Heart left ventricle (tissue), 13 donors: ENCODE measurements around the gene CNIH3.

ENCODE experiments used
- POLR2A ChIP-seq, 2 donors: fragments of 450-650 bp; IDR thresholded peaks; one replicate each; pipeline ENCODE4 v1.6.1; 2017; ENCODE audit warnings: antibody characterized with exemption in 2 of 2, mild to moderate bottlenecking in 2 of 2, moderate library complexity in 2 of 2
- TF ChIP-seq, protein P1 (sequence below), 12 donors: fragments of 200-600 bp; sonication (generic) in 4 of 12; IDR thresholded peaks; one replicate each; pipeline versions ENCODE4 v1.5.0 to v1.8.0; 2018 to 2022; ENCODE audit warnings: antibody characterized with exemption in 12 of 12, mild to moderate bottlenecking in 5 of 12
- donor health status: ischemic (EF 13 %, LVEDD 7.1; RV severe dilation, severe dysfunction).
- donor health status: DM: no; HTN: yes; CAD: no.
- donor health status: DM: no; HTN: no; CAD: no.
- donor health status: ischemic (EF 25% LVEDD 6.9; RV normal size, moderate dysfunction).
- donor health status: ischemic (EF 25% LVEDD 5.7; RV mildly dilated, moderate dysfunction).
- donor health status: ischemic (EF 35%, LVEDD 5.7; RV mildly dilated, moderate dysfunction).
- donor health status: nonischemic (EF 11% LVEDD 7.7; RV severe dilation, severe dysfunction).
- donor health status: DM: yes; HTN: yes; CAD: no.
- donor health status: PGD.
- donor health status: ischemic (EF 29% LVEDD 5.4; RV normal size, mild dysfunction).
- donor health status: nonischemic (EF 23%, LVEDD 6.1; RV moderate dilation, normal function).

DNA sequence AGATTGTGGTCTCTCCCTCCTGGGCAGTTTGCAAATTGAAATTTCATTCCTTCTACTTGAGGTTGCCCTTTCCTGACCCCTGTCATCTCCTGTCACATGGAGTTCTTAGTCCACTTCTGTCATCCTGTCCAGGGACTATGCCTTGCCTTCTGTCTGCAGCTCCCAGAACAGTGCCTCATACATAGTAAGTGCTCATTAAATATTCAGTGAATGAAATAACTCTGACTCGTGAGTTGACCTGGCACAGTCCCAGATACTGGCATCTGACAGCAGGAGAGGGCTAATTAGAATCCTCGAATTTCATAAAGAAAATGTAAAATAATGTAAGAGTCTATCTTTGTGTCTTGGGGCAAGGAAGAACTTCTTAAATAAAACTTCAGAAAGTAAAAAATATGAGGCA, 50.8 kb downstream of the CNIH3 start:
- TF ChIP-seq, protein P1, sequence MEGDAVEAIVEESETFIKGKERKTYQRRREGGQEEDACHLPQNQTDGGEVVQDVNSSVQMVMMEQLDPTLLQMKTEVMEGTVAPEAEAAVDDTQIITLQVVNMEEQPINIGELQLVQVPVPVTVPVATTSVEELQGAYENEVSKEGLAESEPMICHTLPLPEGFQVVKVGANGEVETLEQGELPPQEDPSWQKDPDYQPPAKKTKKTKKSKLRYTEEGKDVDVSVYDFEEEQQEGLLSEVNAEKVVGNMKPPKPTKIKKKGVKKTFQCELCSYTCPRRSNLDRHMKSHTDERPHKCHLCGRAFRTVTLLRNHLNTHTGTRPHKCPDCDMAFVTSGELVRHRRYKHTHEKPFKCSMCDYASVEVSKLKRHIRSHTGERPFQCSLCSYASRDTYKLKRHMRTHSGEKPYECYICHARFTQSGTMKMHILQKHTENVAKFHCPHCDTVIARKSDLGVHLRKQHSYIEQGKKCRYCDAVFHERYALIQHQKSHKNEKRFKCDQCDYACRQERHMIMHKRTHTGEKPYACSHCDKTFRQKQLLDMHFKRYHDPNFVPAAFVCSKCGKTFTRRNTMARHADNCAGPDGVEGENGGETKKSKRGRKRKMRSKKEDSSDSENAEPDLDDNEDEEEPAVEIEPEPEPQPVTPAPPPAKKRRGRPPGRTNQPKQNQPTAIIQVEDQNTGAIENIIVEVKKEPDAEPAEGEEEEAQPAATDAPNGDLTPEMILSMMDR (IDR thresholded peaks at IDR 0.05) = no peak
- TF ChIP-seq POLR2A (IDR thresholded peaks at IDR 0.05) = no peak
